ENCODE results near the gene THSD4. TPM values are rescaled to one million over a fixed set of nuclear protein-coding genes. Genes with fewer than 3 reads are reported as not detected.

Gene THSD4
- total and polyA plus RNA-seq, 2 of the 4 experiments (the other 2 are of a cell fraction): 25.5 to 31.1 TPM

- Histone ChIP-seq H2AK5ac (ENCODE audit: low read depth, low read length) (no peak overlapping the region), H2BK20ac (ENCODE audit: low read depth, low read length) (no peak overlapping the region), H2AK9ac (replicated peaks; ENCODE audit: low read depth, low read length, poor library complexity) (no peak overlapping the region), H3K4ac (ENCODE audit: low read depth, low read length) (no peak overlapping the region), H3K9ac (ENCODE audit: low read depth, low read length) (no peak overlapping the region), H3K18ac (ENCODE audit: low read depth, low read length) (no peak overlapping the region), H3K4me3 (ENCODE audit: insufficient read depth, low read depth, low read length) (no peak overlapping the region), H3K4me1 (ENCODE audit: control insufficient read depth, insufficient read depth, low read length) (peaks cover 7% of the 10 kb centered on the region; the same call in 1 of the 2 replicates), H3K27ac (ENCODE audit: insufficient read depth, low read length) (no peak overlapping the region), H2AFZ (replicated peaks; ENCODE audit: low read length, poor library complexity) (no peak overlapping the region), H4K91ac (ENCODE audit: insufficient read depth, low read depth, low read length) (no peak overlapping the region), H3K36me3 (ENCODE audit: control insufficient read depth, insufficient read depth, low read length) (peaks cover 4% of the 10 kb centered on the region), H3K23ac (ENCODE audit: low read depth, low read length) (no peak overlapping the region), H4K20me1 (ENCODE audit: insufficient read depth, low read length) (peaks cover 20% of the 10 kb centered on the region; the same call in 1 of the 2 replicates), H3K9me1 (ENCODE audit: insufficient read depth, low read length) (peaks cover 8% of the 10 kb centered on the region), H3K56ac (ENCODE audit: extremely low read depth, insufficient read depth, low read length) (no peak overlapping the region), H4K8ac (ENCODE audit: low read depth in 2 of 2, low read length in 2 of 2) (no peak overlapping the region), H3K79me1 (ENCODE audit: low read depth in 1 of 2, low read length in 2 of 2) (peaks cover 0 to 10% of the 10 kb centered on the region in 2 experiments; a peak in 2 of 4 replicates), H3K4me2 (ENCODE audit: low read depth, low read length) (no peak overlapping the region), H3K14ac (replicated peaks; ENCODE audit: low read depth, low read length) (no peak overlapping the region), H3K27me3 (ENCODE audit: control insufficient read depth, insufficient read depth, low read length) (peaks cover 4% of the 10 kb centered on the region; the same call in 1 of the 2 replicates), H2BK5ac (ENCODE audit: low read depth, low read length, poor library complexity, severe bottlenecking) (no peak overlapping the region), H4K5ac (ENCODE audit: low read depth, low read length) (no peak overlapping the region), H2BK120ac (ENCODE audit: low read depth, low read length) (no peak overlapping the region), H3K9me3 (ENCODE audit: control insufficient read depth, insufficient read depth, low read length) (no peaks in the 10 kb centered on the region), H2BK15ac (ENCODE audit: low read depth, low read length) (no peak overlapping the region)
- WGBS, 2 experiments (ENCODE audit: extremely low coverage in 2 of 2, insufficient read length in 1 of 2): no CpG with 5 or more reads among the region's 1 CpG
- ChIA-PET POLR2A (ENCODE audit: unreplicated experiment) (no interaction called here), CTCF (no interaction called here)
- dilution Hi-C loops (cut with HindIII; ENCODE audit: low sequenced_read_pairs, unreplicated experiment) (no loop called here), intact Hi-C loops (cut with micrococcal nuclease) (no loop called here), in situ Hi-C loops (cut with MboI; ENCODE audit: low sequenced_read_pairs) (no loop called here)
- DNase-seq (no peak), ATAC-seq (ENCODE audit: low read depth) (no peak)
- TF ChIP-seq MXI1 (IDR thresholded peaks at IDR 0.05; ENCODE audit: borderline replicate concordance, low read depth, low read length) (no peak), BHLHE40 (IDR thresholded peaks at IDR 0.05; ENCODE audit: low read depth, low read length) (no peak), MAFK (IDR thresholded peaks at IDR 0.05; ENCODE audit: low read depth, low read length) (no peak), RCOR1 (IDR thresholded peaks at IDR 0.05; ENCODE audit: insufficient replicate concordance, low read length) (no peak), ELK1 (IDR thresholded peaks at IDR 0.05; ENCODE audit: borderline replicate concordance, low read depth, low read length) (no peak), NFE2L2 (IDR thresholded peaks at IDR 0.05; ENCODE audit: low read depth, low read length) (no peak), CHD1 (IDR thresholded peaks at IDR 0.05; ENCODE audit: low read depth, low read length) (no peak), FOS (IDR thresholded peaks at IDR 0.05; ENCODE audit: low read depth, low read length) (no peak), CTCF (conservative IDR thresholded peaks at IDR 0.05; ENCODE audit: low read depth, low read length) (no peak), MAZ (IDR thresholded peaks at IDR 0.05; ENCODE audit: borderline replicate concordance, low read depth, low read length) (no peak), CEBPB (IDR thresholded peaks at IDR 0.05; ENCODE audit: low read depth, low read length) (no peak)
- BruUV-seq (replicated peaks): no TSS peak
These were observed 449.7 kb downstream of the THSD4 start for GRCh38 chr15:71565006-71565405.

Data from IMR-90 (cell line).